HepG2 (cell line): ENCODE measurements around the gene B3GNT2.

Source experiments
- EZH2 ChIP-seq: conservative IDR thresholded peaks from 2 replicates; pipeline ENCODE4 v1.6.1; 2012; ENCODE audit warnings: mild to moderate bottlenecking, low read depth, low read length, moderate library complexity
- NR2F2 ChIP-seq: IDR thresholded peaks from 2 replicates; pipeline ENCODE4 v1.6.1; 2012; ENCODE audit warnings: low read depth, inconsistent platforms, borderline replicate concordance
- POLR2AphosphoS5 ChIP-seq: IDR thresholded peaks from 2 replicates; pipeline ENCODE4 v1.6.1; 2012; ENCODE audit warnings: low read depth, low read length

- TF ChIP-seq EZH2 (no peak), NR2F2 (no peak), POLR2AphosphoS5 (no peak)
Observed at GRCh38 chr2:62163834-62164233, 32.1 kb upstream of the B3GNT2 start.
